Karpas-422 (cell line): ENCODE results near the gene ZNF398. TPM values are rescaled to one million over a fixed set of nuclear protein-coding genes. Genes with fewer than 3 reads are reported as not detected.

ENCODE experiments used
- DNase-seq: peaks from one replicate; pipeline ENCODE4 v3.0.0-alpha.2; 2015
- H2AFZ ChIP-seq: fragments of 200-600 bp; sonication (generic); 2 replicates; pipeline ENCODE4 v1.6.1; 2014; ENCODE audit warnings: antibody characterized with exemption, low read length, mixed read lengths
- H3K27ac ChIP-seq: fragments of 200-600 bp; sonication (generic); 2 replicates; pipeline ENCODE4 v1.5.1; 2014; ENCODE audit warnings: mild to moderate bottlenecking, low read length, moderate library complexity
- H3K27me3 ChIP-seq: fragments of 200-600 bp; sonication (generic); 2 replicates; pipeline ENCODE4 v1.6.1; 2014; ENCODE audit warnings: low read length, mixed read lengths
- H3K36me3 ChIP-seq: fragments of 200-600 bp; sonication (generic); 2 replicates; pipeline ENCODE4 v1.6.1; 2014; ENCODE audit warnings: low read length, mixed read lengths; ENCODE audit not compliant: insufficient read depth
- H3K4me1 ChIP-seq: fragments of 200-600 bp; sonication (generic); 2 replicates; pipeline ENCODE4 v1.6.1; 2014; ENCODE audit warnings: mild to moderate bottlenecking, low read length, mixed read lengths
- H3K4me2 ChIP-seq: fragments of 200-600 bp; sonication (generic); 2 replicates; pipeline ENCODE4 v1.6.1; 2014; ENCODE audit warnings: low read length, low read depth, mild to moderate bottlenecking; ENCODE audit not compliant: poor library complexity, severe bottlenecking
- H3K4me3 ChIP-seq: fragments of 200-600 bp; sonication (generic); 2 replicates; pipeline ENCODE4 v1.5.1; 2014; ENCODE audit warnings: mild to moderate bottlenecking, antibody characterized with exemption, low read length, mixed read lengths
- H3K79me2 ChIP-seq: fragments of 200-600 bp; sonication (generic); 2 replicates; pipeline ENCODE4 v1.6.1; 2014; ENCODE audit warnings: mild to moderate bottlenecking, low read length, mixed read lengths
- H3K9ac ChIP-seq: fragments of 200-600 bp; sonication (generic); 2 replicates; pipeline ENCODE4 v1.6.0; 2014; ENCODE audit warnings: low read length
- H3K9me2 ChIP-seq: fragments of 200-600 bp; sonication (generic), shearing (Covaris generic); replicated peaks from 2 replicates; pipeline ENCODE4 v1.6.0; 2014; ENCODE audit warnings: mild to moderate bottlenecking, low read length, moderate library complexity; ENCODE audit not compliant: insufficient read depth
- H3K9me3 ChIP-seq: fragments of 300-700, 200-600 bp; sonication (generic); 2 replicates; pipeline ENCODE4 v1.6.1; 2014; ENCODE audit warnings: low read length, mixed read lengths
- H4K20me1 ChIP-seq: fragments of 200-600 bp; sonication (generic); 2 replicates; pipeline ENCODE4 v1.6.1; 2014; ENCODE audit warnings: mild to moderate bottlenecking, antibody characterized with exemption, low read length, low read depth; ENCODE audit not compliant: insufficient read depth
- total RNA-seq: library from RNA; depleted of rRNA; stranded (reverse); fragments of >200 nt; shearing (Covaris generic); gene quantifications from 2 replicates; pipeline ENCODE4 v1.2.3, GENCODE V29; 2014; ENCODE audit warnings: low replicate concordance

Gene ZNF398
- total RNA-seq, 1 experiment from 2014 or later: 8.4 TPM

DNA sequence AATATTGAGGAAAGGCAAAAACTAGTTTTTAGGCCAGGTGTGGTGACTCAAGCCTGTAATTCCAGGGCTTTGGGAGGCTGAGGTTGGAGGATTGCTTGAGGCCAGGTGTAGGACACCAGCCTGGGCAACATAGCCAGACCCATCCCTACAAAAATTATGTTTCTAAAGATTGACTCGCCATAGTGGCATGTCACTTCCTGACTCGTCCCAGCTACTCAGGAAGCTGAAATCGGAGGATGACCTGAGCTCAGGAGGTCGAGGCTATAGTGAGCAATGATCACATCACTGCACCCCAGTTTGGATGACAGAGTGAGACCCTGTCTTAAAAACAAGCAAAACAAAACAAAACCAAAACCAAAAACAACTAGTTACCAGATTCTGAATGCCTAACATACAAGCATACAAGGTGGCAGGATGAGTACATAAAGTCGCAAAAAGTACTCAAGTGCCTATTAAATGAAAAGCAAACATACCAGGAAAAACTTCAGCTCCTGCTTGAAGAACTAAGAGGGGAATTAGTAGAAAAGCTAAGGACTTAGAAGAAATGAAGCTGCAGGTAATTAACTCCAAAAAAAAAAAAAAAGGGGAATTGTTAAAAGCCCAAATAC, 14.1 kb downstream of the ZNF398 start:
- Histone ChIP-seq H2AFZ (no peak overlapping the region), H4K20me1 (no peaks in the 10 kb centered on the region), H3K9ac (no peak overlapping the region), H3K9me3 (no peaks in the 10 kb centered on the region), H3K36me3 (peaks cover 14% of the 10 kb centered on the region; the same call in 1 of the 2 replicates), H3K27me3 (no peaks in the 10 kb centered on the region), H3K27ac (no peak overlapping the region), H3K9me2 (no peaks in the 10 kb centered on the region), H3K4me1 (no peaks in the 10 kb centered on the region), H3K4me2 (no peak overlapping the region), H3K4me3 (no peak overlapping the region), H3K79me2 (peaks cover 32% of the 10 kb centered on the region)
- no peak for DNase-seq

DNA sequence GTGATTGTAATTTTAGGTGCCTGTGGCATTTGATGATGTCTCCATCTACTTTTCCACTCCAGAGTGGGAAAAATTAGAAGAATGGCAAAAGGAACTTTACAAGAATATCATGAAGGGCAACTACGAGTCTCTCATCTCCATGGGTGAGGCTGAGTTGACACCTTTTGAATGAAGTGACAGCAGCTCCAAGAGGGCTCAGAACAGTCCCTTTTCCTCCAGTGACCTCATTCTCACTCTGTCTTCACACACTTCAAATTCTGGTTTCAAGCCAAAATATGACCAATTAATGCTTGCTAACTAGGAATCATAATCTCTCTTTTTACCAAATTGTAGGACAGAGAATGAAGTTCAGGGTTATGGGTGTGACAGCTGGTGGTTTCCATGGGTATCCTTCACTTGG, 18.9 kb downstream of the ZNF398 start:
- Histone ChIP-seq H3K9me2 (no peaks in the 10 kb centered on the region), H3K4me2 (no peak overlapping the region), H2AFZ (no peak overlapping the region), H3K27me3 (no peaks in the 10 kb centered on the region), H3K9ac (no peak overlapping the region), H3K4me1 (no peaks in the 10 kb centered on the region), H3K27ac (no peak overlapping the region), H4K20me1 (no peaks in the 10 kb centered on the region), H3K9me3 (no peaks in the 10 kb centered on the region), H3K79me2 (peaks cover 7% of the 10 kb centered on the region), H3K4me3 (no peak overlapping the region), H3K36me3 (peaks cover 26% of the 10 kb centered on the region; the same call in 1 of the 2 replicates)
- DNase-seq: no peak

DNA sequence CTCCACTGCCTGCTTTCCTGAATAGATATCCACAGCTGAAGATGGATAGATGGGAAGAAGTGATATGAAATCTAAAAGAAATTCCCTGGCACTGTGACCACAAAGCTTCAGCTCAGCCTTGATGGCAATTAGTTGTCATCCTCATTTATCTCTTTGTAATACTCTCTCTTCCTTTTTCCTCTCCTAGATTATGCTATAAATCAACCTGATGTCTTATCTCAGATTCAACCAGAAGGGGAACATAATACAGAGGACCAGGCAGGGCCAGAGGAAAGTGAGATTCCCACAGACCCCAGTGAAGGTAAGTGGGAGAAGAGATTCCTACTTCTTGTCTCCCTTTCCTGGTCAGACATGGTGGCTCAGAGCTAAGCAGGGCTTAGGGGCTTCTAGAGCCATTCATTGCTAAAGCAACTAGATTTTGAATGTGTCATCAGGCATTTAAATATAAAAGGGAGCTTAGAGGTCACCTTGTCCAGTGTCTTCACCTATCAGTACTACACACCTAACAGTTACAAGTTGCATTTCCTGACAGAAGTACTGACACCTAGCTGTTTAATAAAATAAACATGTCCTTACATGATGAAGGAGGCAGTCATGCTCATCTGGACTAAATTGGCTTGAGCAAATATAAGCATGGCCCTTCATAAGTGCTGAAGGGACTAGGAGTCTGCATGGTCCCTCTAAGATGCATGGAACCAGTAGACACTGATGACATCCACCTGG, 19.5 kb downstream of the ZNF398 start:
- H3K27ac ChIP-seq: no peak overlapping the region
- peaks cover 22% of the 10 kb centered on the region; the same call in 1 of the 2 replicates for H3K36me3 ChIP-seq
- DNase-seq: no peak
- H3K79me2 ChIP-seq: 0 out of 2 replicates have a peak, but pooled peaks cover 2% of the 10 kb centered on the region
- H2AFZ ChIP-seq: no peak overlapping the region
- H3K4me1 ChIP-seq: no peaks in the 10 kb centered on the region
- no peak overlapping the region for H3K9ac ChIP-seq
- no peak overlapping the region for H3K4me3 ChIP-seq
- H3K27me3 ChIP-seq: no peaks in the 10 kb centered on the region
- H3K9me3 ChIP-seq: no peaks in the 10 kb centered on the region
- no peak overlapping the region for H3K4me2 ChIP-seq
- H4K20me1 ChIP-seq: no peaks in the 10 kb centered on the region
- H3K9me2 ChIP-seq: no peaks in the 10 kb centered on the region

DNA sequence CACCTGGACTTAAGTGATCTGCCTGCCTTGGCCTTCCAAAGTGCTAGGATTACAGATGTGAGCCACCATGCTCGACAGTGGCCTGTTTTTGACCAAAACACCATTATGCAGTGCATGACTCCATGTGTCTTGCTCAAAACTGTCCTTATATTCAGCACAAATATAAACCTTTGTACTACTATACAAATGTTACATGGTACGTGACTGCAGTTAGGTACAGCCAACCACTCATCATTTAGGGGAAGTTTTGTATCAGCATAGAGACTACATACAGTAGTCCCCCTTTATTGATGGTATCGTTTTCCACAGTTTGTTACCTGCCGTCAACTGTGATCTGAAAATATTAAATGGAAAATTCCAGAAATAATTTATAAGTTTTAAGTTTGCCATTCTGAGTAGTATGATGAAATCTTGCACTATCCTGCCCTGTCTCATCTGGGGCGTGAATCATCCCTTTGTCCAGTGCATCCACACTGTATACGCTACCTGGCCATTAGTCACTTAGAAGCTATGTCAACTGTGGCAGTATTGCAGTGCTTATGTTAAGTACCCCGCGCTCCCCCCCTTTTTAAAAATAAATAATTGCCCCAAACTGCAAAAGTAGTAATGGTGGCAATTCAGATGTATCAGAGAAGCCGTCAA, 24.8 kb downstream of the ZNF398 start:
- no peaks in the 10 kb centered on the region for H3K9me2 ChIP-seq
- no peaks in the 10 kb centered on the region for H3K27me3 ChIP-seq
- no peak overlapping the region for H3K4me3 ChIP-seq
- peaks cover 20% of the 10 kb centered on the region; the same call in 1 of the 2 replicates for H3K36me3 ChIP-seq
- H3K9me3 ChIP-seq: no peaks in the 10 kb centered on the region
- DNase-seq: no peak
- no peaks in the 10 kb centered on the region for H3K4me1 ChIP-seq
- no peak overlapping the region for H2AFZ ChIP-seq
- H3K79me2 ChIP-seq: no peaks in the 10 kb centered on the region
- no peak overlapping the region for H3K9ac ChIP-seq
- no peaks in the 10 kb centered on the region for H4K20me1 ChIP-seq
- no peak overlapping the region for H3K4me2 ChIP-seq
- no peak overlapping the region for H3K27ac ChIP-seq

DNA sequence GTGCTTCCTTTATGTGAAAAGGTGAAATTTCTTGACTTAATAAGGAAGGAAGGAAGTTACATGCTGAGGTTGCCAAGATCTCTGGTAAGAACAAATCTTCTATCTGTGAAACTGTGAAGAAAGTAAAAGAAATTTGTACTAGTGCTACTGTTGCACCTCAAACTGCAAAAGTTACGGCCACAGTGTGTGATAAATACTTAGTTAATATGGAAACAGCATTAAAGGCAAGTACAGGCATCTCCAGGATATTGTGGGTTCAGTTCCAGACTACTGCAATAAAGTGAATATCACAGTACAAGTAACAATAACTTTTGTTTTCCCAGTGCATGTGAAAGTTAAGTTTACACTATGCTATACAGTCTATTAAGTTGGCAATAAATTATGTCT, 25.3 kb downstream of the ZNF398 start:
- Histone ChIP-seq H3K27me3 (no peaks in the 10 kb centered on the region), H3K27ac (no peak overlapping the region), H3K9me2 (no peaks in the 10 kb centered on the region), H3K4me3 (no peak overlapping the region), H3K36me3 (peaks cover 18% of the 10 kb centered on the region; the same call in 1 of the 2 replicates), H3K79me2 (no peaks in the 10 kb centered on the region), H3K4me1 (no peaks in the 10 kb centered on the region), H4K20me1 (no peaks in the 10 kb centered on the region), H2AFZ (no peak overlapping the region), H3K9ac (no peak overlapping the region), H3K9me3 (no peaks in the 10 kb centered on the region), H3K4me2 (no peak overlapping the region)
- no peak for DNase-seq

DNA sequence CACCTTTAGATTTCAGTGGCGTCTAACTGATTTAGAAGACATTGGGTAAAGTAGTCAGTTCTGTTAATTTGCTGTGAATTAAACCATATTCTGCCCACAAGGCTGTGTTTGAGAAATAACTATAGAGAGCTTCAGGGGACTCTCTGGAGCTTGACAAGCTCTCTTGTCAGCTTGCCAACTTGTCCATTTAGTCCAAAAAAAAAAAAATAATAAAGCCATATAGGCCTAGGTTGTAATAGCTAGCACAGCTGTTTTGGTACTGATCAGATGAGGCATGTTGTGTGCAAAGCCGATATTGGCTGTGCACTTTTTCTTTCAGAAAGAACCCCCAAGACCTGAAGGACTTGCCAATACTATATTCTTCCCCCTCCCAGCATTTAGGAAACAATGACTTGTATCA, 27.9 kb downstream of the ZNF398 start:
- Histone ChIP-seq H2AFZ (no peak overlapping the region), H3K9ac (no peak overlapping the region), H3K9me2 (no peaks in the 10 kb centered on the region), H3K4me2 (no peak overlapping the region), H3K36me3 (peaks cover 21% of the 10 kb centered on the region; the same call in 1 of the 2 replicates), H3K9me3 (no peaks in the 10 kb centered on the region), H3K27me3 (no peaks in the 10 kb centered on the region), H4K20me1 (no peaks in the 10 kb centered on the region), H3K4me1 (no peaks in the 10 kb centered on the region), H3K4me3 (no peak overlapping the region), H3K27ac (no peak overlapping the region), H3K79me2 (no peaks in the 10 kb centered on the region)
- DNase-seq: no peak

DNA sequence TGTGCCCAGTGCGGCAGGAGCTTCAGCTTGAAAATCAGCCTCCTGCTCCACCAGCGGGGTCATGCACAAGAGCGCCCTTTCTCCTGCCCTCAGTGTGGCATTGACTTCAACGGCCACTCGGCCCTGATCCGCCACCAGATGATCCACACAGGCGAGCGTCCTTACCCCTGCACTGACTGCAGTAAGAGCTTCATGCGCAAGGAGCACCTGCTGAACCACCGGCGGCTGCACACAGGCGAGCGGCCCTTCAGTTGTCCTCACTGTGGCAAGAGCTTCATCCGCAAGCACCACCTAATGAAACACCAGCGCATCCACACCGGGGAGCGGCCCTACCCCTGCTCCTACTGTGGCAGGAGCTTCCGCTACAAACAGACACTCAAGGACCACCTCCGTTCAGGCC, 32.0 kb downstream of the ZNF398 start:
- Histone ChIP-seq H4K20me1 (no peaks in the 10 kb centered on the region), H3K9ac (no peak overlapping the region), H2AFZ (no peak overlapping the region), H3K9me3 (no peaks in the 10 kb centered on the region), H3K36me3 (peaks cover 34% of the 10 kb centered on the region), H3K4me3 (no peak overlapping the region), H3K9me2 (no peaks in the 10 kb centered on the region), H3K4me2 (no peak overlapping the region), H3K4me1 (no peaks in the 10 kb centered on the region), H3K27me3 (no peaks in the 10 kb centered on the region), H3K79me2 (no peaks in the 10 kb centered on the region), H3K27ac (no peak overlapping the region)
- no peak for DNase-seq

DNA sequence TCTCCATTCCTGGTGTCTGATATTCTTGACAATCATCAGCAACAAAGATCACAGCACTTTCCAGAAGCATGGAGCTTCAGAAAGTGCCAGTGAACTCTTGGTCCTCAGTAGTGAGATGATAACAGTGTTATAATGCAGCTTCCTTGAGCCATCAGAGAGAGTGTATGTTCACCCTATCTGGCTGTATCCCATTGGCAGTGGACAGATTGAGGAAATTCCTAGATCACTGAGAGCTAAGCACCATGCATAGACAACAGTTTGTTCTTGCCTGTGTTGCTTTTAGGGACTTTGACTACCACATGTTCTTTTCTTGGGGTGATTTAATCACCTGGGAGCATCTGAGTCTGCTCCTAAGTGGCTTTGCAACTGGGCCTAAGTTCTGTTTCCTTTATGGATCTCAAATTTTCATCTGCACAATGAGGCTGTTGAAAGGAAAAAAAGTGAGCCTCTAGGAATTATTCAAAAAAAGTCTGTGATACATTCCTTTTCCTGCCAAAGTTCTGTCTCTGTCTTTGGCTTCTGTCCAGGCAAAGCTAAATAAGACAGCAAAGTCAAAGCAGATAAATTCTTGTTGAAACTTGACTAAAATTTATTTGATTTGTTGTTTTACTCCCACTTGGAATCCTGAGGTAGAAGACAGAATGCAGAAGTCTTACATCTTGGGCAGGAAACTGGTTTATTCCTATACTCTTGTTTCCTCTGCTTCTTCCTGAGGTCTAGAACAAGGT, 33.6 kb downstream of the ZNF398 start:
- H3K79me2 ChIP-seq: no peaks in the 10 kb centered on the region
- H3K4me2 ChIP-seq: no peak overlapping the region
- H3K9me3 ChIP-seq: no peaks in the 10 kb centered on the region
- no peaks in the 10 kb centered on the region for H3K27me3 ChIP-seq
- no peak overlapping the region for H3K9ac ChIP-seq
- no peaks in the 10 kb centered on the region for H3K9me2 ChIP-seq
- peaks cover 34% of the 10 kb centered on the region for H3K36me3 ChIP-seq
- H3K4me1 ChIP-seq: no peaks in the 10 kb centered on the region
- no peak for DNase-seq
- H2AFZ ChIP-seq: no peak overlapping the region
- no peak overlapping the region for H3K4me3 ChIP-seq
- no peaks in the 10 kb centered on the region for H4K20me1 ChIP-seq
- H3K27ac ChIP-seq: no peak overlapping the region
